SK-N-SH (cell line): ENCODE measurements around the gene PSMD6. TPM values are rescaled to one million over a fixed set of nuclear protein-coding genes. Genes with fewer than 3 reads are reported as not detected.

Experiments used
- CTCF ChIA-PET: fragments of 300-600, 350-600 bp; formaldehyde crosslinking; extraction: SDS; loops from one replicate; lab custom pipeline; 2021; lab: Yijun Ruan, JAX
- POLR2A ChIA-PET: fragments of 350-600 bp; sonication (Branson Sonifier 250); formaldehyde crosslinking; extraction: SDS; loops from one replicate; lab custom pipeline; 2020; ENCODE audit warnings: antibody characterized with exemption, inconsistent platforms; lab: Yijun Ruan, JAX
- DNase-seq: peaks from one replicate; pipeline ENCODE4 v3.0.0; 2012
- H2AFZ ChIP-seq: fragments of 200-600 bp; sonication (generic); 2 replicates; pipeline ENCODE4 v1.8.1; 2016; ENCODE audit warnings: antibody characterized with exemption, mild to moderate bottlenecking, low read depth
- H3F3A ChIP-seq: fragments of 200-600 bp; sonication (generic); replicated peaks from 2 replicates; pipeline ENCODE3; 2016; ENCODE audit warnings: antibody characterized with exemption, mild to moderate bottlenecking; ENCODE audit not compliant: insufficient read depth
- H3K27ac ChIP-seq, 2 experiments: fragments of 200-500 bp in 1 of 2; fragments of 200-600 bp in 1 of 2; sonication (Bioruptor generic) in 1 of 2; sonication (generic), shearing (Covaris generic) in 1 of 2; 2 replicates each; pipeline versions ENCODE4 v1.5.1 to v1.6.1; 2014 to 2016; ENCODE audit warnings: low read depth in 2 of 2, inconsistent platforms in 1 of 2, low read length in 1 of 2, mild to moderate bottlenecking in 1 of 2, mixed read lengths in 1 of 2
- H3K27me3 ChIP-seq: fragments of 200-600 bp; sonication (generic), shearing (Covaris generic); 2 replicates; pipeline ENCODE4 v1.6.1; 2016; ENCODE audit warnings: mixed run types; ENCODE audit not compliant: insufficient read depth
- H3K36me3 ChIP-seq, 2 experiments: fragments of 200-500 bp in 1 of 2; fragments of 200-600 bp in 1 of 2; sonication (Bioruptor generic) in 1 of 2; sonication (generic) in 1 of 2; replicated peaks in 1 of 2; 2 replicates each; pipeline versions ENCODE3 to v1.5.1; 2014 to 2016; ENCODE audit warnings: low read length in 1 of 2, mild to moderate bottlenecking in 1 of 2; ENCODE audit not compliant: insufficient read depth in 2 of 2, control insufficient read depth in 1 of 2
- H3K4me1 ChIP-seq, 2 experiments: fragments of 200-500 bp in 1 of 2; fragments of 200-600 bp in 1 of 2; sonication (Bioruptor generic) in 1 of 2; sonication (generic), shearing (Covaris generic) in 1 of 2; 2 replicates each; pipeline versions ENCODE4 v1.5.1 to v1.6.1; 2014 to 2016; ENCODE audit warnings: low read depth in 1 of 2, low read length in 1 of 2, mixed run types in 1 of 2; ENCODE audit not compliant: insufficient read depth in 2 of 2, control insufficient read depth in 1 of 2
- H3K4me2 ChIP-seq: fragments of 200-600 bp; sonication (generic), shearing (Covaris generic); 2 replicates; pipeline ENCODE4 v1.6.1; 2017; ENCODE audit warnings: mixed run types
- H3K4me3 ChIP-seq, 2 experiments: fragments of 200-500 bp in 1 of 2; fragments of 200-600 bp in 1 of 2; sonication (Bioruptor generic) in 1 of 2; sonication (generic), shearing (Covaris generic) in 1 of 2; 2 replicates each; pipeline versions ENCODE4 v1.5.1 to v1.8.1; 2014 to 2016; ENCODE audit warnings: low read depth in 2 of 2, inconsistent platforms in 1 of 2, low read length in 1 of 2, mild to moderate bottlenecking in 1 of 2, mixed read lengths in 1 of 2, moderate library complexity in 1 of 2
- H3K79me2 ChIP-seq: fragments of 200-600 bp; sonication (generic); 2 replicates; pipeline ENCODE4 v1.8.1; 2017; ENCODE audit warnings: mild to moderate bottlenecking; ENCODE audit not compliant: insufficient read depth
- H3K9ac ChIP-seq: fragments of 200-600 bp; sonication (generic); 2 replicates; pipeline ENCODE4 v1.6.1; 2017; ENCODE audit warnings: mixed run types
- H3K9me2 ChIP-seq: fragments of 200-600 bp; sonication (generic); 2 replicates; pipeline ENCODE4 v1.6.1; 2017; ENCODE audit warnings: mixed run types
- H3K9me3 ChIP-seq: fragments of 200-600 bp; sonication (generic); 2 replicates; pipeline ENCODE4 v1.6.1; 2017; ENCODE audit warnings: mixed run types, mild to moderate bottlenecking, moderate library complexity
- H4K20me1 ChIP-seq: fragments of 200-600 bp; sonication (generic); 2 replicates; pipeline ENCODE4 v1.6.1; 2017; ENCODE audit warnings: mild to moderate bottlenecking, mixed run types; ENCODE audit not compliant: insufficient read depth
- CHD2 ChIP-seq: fragments of 150-350 bp; IDR thresholded peaks from 2 replicates; pipeline ENCODE4 v1.6.1; 2018; ENCODE audit warnings: low read length; ENCODE audit not compliant: partially characterized antibody
- ELF1 ChIP-seq: IDR thresholded peaks from 2 replicates; pipeline ENCODE4 v1.4.0; 2012
- EZH2phosphoT487 ChIP-seq: fragments of 200-600 bp; sonication (generic); IDR thresholded peaks from 2 replicates; pipeline ENCODE4 v1.6.1; 2017; ENCODE audit warnings: low read depth, mixed run types, mild to moderate bottlenecking, antibody characterized with exemption, moderate library complexity, borderline replicate concordance
- FOSL2 ChIP-seq: IDR thresholded peaks from 2 replicates; pipeline ENCODE4 v1.4.0; 2012; ENCODE audit warnings: low read depth, mild to moderate bottlenecking, moderate library complexity, borderline replicate concordance
- FOXJ3 ChIP-seq: sonication (generic); formaldehyde crosslinking; IDR thresholded peaks from 2 replicates; pipeline ENCODE4 v1.5.1; 2020; ENCODE audit warnings: mild to moderate bottlenecking, missing genetic modification reagents
- GABPA ChIP-seq: IDR thresholded peaks from 2 replicates; pipeline ENCODE4 v1.4.0; 2012; ENCODE audit warnings: low read depth, mild to moderate bottlenecking
- GATA2 ChIP-seq: sonication (generic); formaldehyde crosslinking; IDR thresholded peaks from 2 replicates; pipeline ENCODE4 v1.5.0; 2020; ENCODE audit warnings: mild to moderate bottlenecking, missing genetic modification reagents
- JUND ChIP-seq: IDR thresholded peaks from 2 replicates; pipeline ENCODE4 v1.4.0; 2012
- MAX ChIP-seq: IDR thresholded peaks from 2 replicates; pipeline ENCODE4 v1.4.0; 2012; ENCODE audit warnings: low read depth
- MEF2A ChIP-seq: IDR thresholded peaks from 2 replicates; pipeline ENCODE4 v1.4.0; 2012; ENCODE audit warnings: low read depth, borderline replicate concordance
- NRF1 ChIP-seq: IDR thresholded peaks from 2 replicates; pipeline ENCODE4 v1.6.1; 2012; ENCODE audit warnings: low read depth, mild to moderate bottlenecking, low read length
- PBX3 ChIP-seq: IDR thresholded peaks from 2 replicates; pipeline ENCODE4; 2012
- POLR2AphosphoS5 ChIP-seq: IDR thresholded peaks from 2 replicates; pipeline ENCODE4 v1.6.1; 2012; ENCODE audit warnings: low read depth, low read length
- RAD21 ChIP-seq: IDR thresholded peaks from 2 replicates; pipeline ENCODE4 v1.6.1; 2012; ENCODE audit warnings: mild to moderate bottlenecking, low read length
- RFX5 ChIP-seq: IDR thresholded peaks from 2 replicates; pipeline ENCODE4 v1.6.1; 2012; ENCODE audit warnings: mild to moderate bottlenecking, improper control_type of control experiment, low read length
- RXRA ChIP-seq: IDR thresholded peaks from 2 replicates; pipeline ENCODE4 v1.4.0; 2012; ENCODE audit warnings: low read depth, mild to moderate bottlenecking, borderline replicate concordance
- TAF1 ChIP-seq: IDR thresholded peaks from 2 replicates; pipeline ENCODE4 v1.6.1; 2012; ENCODE audit warnings: low read depth, mild to moderate bottlenecking, low read length, moderate library complexity, borderline replicate concordance
- TCF12 ChIP-seq: IDR thresholded peaks from 2 replicates; pipeline ENCODE4 v1.4.0; 2012
- TEAD4 ChIP-seq: IDR thresholded peaks from 2 replicates; pipeline ENCODE4 v1.4.0; 2012; ENCODE audit warnings: mild to moderate bottlenecking, borderline replicate concordance; ENCODE audit not compliant: insufficient read depth
- USF1 ChIP-seq: IDR thresholded peaks from 2 replicates; pipeline ENCODE4 v1.4.0; 2012; ENCODE audit warnings: low read depth, borderline replicate concordance
- YY1 ChIP-seq: IDR thresholded peaks from 2 replicates; pipeline ENCODE4 v1.4.0; 2012; ENCODE audit warnings: low read depth, mild to moderate bottlenecking
- WGBS: methylation state at CpG from one replicate; pipeline ENCODE4 v1.1.6; 2017; ENCODE audit warnings: low lambda C conversion rate; 5-methylcytosine and 5-hydroxymethylcytosine counted together
- polyA plus RNA-seq, 3 experiments: library from polyadenylated mRNA; depleted of rRNA; stranded (reverse); fragments of >200 nt; gene quantifications; 2 replicates each; pipeline ENCODE4 v1.2.3, GENCODE V29; 2012
- TF ChIP-seq, protein P1 (sequence below): fragments of 150-350 bp; IDR thresholded peaks from 2 replicates; pipeline ENCODE4 v1.6.1; 2017; ENCODE audit warnings: antibody characterized with exemption, low read length, low read depth, borderline replicate concordance

The PSMD6 gene
- polyA plus RNA-seq, 1 of the 3 experiments (the other 2 are of a cell fraction) = 90.3 TPM

DNA sequence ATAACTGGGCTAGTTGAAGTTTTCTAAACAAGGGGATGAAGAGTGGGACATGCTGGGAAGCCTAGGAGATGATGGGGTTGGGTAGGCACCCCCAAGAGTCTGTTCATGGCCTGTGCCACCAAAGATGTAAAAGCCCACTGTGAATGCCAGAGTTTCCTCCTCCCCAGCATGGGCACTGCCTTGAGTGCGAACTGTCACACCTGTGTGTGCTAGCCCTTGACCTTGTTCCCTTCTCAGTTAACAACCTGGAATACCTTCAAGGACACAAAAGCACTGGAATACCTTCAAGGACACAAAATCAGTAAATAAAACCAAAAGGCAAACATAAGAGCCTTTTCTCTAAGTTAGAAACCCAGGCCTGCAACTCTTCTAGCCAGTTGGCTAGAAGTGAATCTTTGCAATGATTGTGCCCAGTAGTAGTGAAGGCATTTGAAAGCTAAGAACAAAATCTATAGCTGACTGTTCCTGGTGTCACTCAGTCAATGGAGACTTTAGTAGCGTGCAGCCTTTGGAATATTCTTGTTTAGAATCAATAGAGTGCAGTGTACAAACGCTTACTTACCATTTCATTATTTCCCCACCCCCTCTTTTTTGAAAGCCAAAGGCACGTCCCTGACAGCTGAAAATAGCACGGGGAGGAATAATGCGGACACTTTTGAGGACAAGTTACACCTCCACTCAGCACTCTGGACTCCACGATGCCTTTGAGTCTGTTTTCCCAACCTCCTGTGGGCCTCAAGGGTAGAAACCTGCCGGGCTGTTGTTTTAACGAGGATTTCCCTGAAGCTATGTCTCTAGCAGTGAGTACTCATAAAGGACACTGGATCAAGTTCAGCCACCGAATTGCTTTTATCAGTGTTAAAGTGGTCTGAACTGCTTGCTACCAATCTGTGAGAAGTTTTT, 24.2 kb downstream of the PSMD6 start:
- Histone ChIP-seq H3K27ac (no peak overlapping the region), H3K79me2 (0 out of 2 replicates have a peak, but pooled peaks cover 2% of the 10 kb centered on the region), H3K9ac (no peak overlapping the region), H3K4me1 (no peaks in the 10 kb centered on the region), H3K36me3 (peaks cover 79 to 80% of the 10 kb centered on the region in 2 experiments), H2AFZ (no peak overlapping the region), H3K9me2 (no peaks in the 10 kb centered on the region), H3K4me3 (no peak overlapping the region), H3F3A (no peaks in the 10 kb centered on the region), H3K9me3 (no peaks in the 10 kb centered on the region), H4K20me1 (0 out of 2 replicates have a peak, but pooled peaks cover 3% of the 10 kb centered on the region), H3K27me3 (no peaks in the 10 kb centered on the region), H3K4me2 (no peak overlapping the region)
- CTCF ChIA-PET = interaction anchor here (0.6 to 1.6 kb wide), 5 partner anchors 9 to 649 kb away, joined by 3 to 4 read pairs (median 4); no protein-coding TSS in a partner anchor
- WGBS = 95% methylated on average over 10 of the region's 10 CpGs
- no peak for DNase-seq
- TF ChIP-seq USF1 (no peak), POLR2AphosphoS5 (no peak), GABPA (no peak), JUND (no peak), NRF1 (no peak), GATA2 (no peak), MEF2A (no peak), RAD21 (no peak), TAF1 (no peak), MAX (no peak)
- TF ChIP-seq, protein P1, sequence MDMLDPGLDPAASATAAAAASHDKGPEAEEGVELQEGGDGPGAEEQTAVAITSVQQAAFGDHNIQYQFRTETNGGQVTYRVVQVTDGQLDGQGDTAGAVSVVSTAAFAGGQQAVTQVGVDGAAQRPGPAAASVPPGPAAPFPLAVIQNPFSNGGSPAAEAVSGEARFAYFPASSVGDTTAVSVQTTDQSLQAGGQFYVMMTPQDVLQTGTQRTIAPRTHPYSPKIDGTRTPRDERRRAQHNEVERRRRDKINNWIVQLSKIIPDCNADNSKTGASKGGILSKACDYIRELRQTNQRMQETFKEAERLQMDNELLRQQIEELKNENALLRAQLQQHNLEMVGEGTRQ = no peak
- POLR2A ChIA-PET = no interaction called here

GRCh38 chr3:63995086-63995485, 28.2 kb downstream of the PSMD6 start:
- ChIA-PET POLR2A (interaction anchor here (1.5 kb wide), 1 partner anchor 8 kb away, joined by 5 read pairs; no protein-coding TSS in a partner anchor), CTCF (interaction anchor here (1.1 to 8.5 kb wide), 11 partner anchors 8 to 644 kb away, joined by 3 to 118 read pairs (median 20); no protein-coding TSS in a partner anchor)
- H3K9me2 ChIP-seq = no peaks in the 10 kb centered on the region
- H3K36me3 ChIP-seq = peaks cover 47 to 79% of the 10 kb centered on the region in 2 experiments
- no peak overlapping the region for H3K4me2 ChIP-seq
- 98% methylated on average over 5 of the region's 5 CpGs for WGBS
- H3K4me3 ChIP-seq = no peak overlapping the region
- no peaks in the 10 kb centered on the region for H3K9me3 ChIP-seq
- no peaks in the 10 kb centered on the region for H3K4me1 ChIP-seq
- no peaks in the 10 kb centered on the region for H4K20me1 ChIP-seq
- no peak overlapping the region for H3K27ac ChIP-seq
- no peaks in the 10 kb centered on the region for H3F3A ChIP-seq
- no peaks in the 10 kb centered on the region for H3K27me3 ChIP-seq
- DNase-seq = no peak
- H3K9ac ChIP-seq = no peak overlapping the region
- H2AFZ ChIP-seq = no peak overlapping the region
- H3K79me2 ChIP-seq = no peaks in the 10 kb centered on the region
- TF ChIP-seq YY1 (no peak), MAX (no peak), PBX3 (no peak), GATA2 (no peak), RXRA (no peak), MEF2A (no peak), EZH2phosphoT487 (no peak), TCF12 (no peak), FOSL2 (no peak), RAD21 (no peak), FOXJ3 (no peak), TEAD4 (no peak), CHD2 (no peak), ELF1 (no peak), POLR2AphosphoS5 (no peak), JUND (no peak), RFX5 (no peak)
